ENCODE results near the gene DCLK3. TPM values are rescaled to one million over a fixed set of nuclear protein-coding genes. Genes with fewer than 3 reads are reported as not detected.

The DCLK3 gene
- total RNA-seq, 1 experiment from 2014 or later = 0.06 TPM

DNA sequence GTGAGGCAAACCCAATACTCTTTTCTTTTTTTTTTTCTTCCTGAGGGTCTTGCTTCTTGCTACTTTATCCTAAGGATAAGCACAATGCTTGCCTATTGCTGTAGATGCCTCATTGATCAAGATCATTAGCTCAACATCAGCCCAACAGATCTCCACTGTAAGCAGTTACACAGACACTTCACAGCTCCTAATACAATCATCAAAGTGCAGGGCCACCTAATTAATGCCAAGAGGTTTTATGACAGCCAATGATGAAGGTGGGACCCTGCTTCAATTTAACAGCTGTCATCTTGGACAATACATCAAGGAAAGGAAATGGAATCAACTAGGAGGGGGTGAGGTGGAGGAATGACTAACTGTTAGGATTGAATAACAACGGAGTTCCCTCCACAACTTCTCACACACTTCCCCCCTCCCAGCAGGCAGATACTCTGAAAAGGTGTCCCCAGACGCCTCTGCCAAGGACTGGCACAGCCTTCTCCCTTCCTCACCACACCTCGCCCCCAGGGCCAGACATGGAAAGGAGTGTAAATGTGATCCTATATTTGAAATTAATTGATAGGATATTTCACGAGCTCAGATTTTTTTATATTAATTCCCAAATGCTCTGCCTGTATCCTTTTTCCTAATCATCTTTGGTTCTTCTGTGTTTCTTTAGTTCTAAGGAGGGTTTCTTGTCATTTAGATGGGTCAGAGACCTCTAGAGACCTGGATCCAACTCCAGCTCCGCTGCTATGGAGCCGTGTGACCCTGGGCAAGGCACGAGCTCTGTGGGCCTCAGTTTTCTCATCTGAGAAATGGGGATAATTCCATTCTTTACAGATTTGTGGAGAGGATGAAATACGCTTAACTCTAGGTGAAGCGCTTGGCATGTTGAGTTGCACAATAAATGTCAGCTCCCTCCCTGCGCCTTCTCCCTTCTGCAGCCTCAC is 1.2 kb downstream of the DCLK3 start:
- H3K4me3 ChIP-seq (ENCODE audit: low read depth, low read length, poor library complexity, severe bottlenecking) = peak overlapping the region; percentile 43
- BruUV-seq (replicated peaks) = no TSS peak
- peaks cover 4% of the 10 kb centered on the region for H3K4me1 ChIP-seq (ENCODE audit: insufficient read depth, low read length, poor library complexity, severe bottlenecking)
- H3K27me3 ChIP-seq (replicated peaks; ENCODE audit: insufficient read depth, low read depth, low read length, poor library complexity) = peaks cover 70% of the 10 kb centered on the region
- intact Hi-C loops (cut with micrococcal nuclease; ENCODE audit: unreplicated experiment) = no loop called here
- POLR2A ChIA-PET (ENCODE audit: low non-redundant PET) = no interaction called here
- TF ChIP-seq CTCF (conservative IDR thresholded peaks at IDR 0.05; ENCODE audit: low read depth, low read length) = no peak
- TF ChIP-seq EZH2 (IDR thresholded peaks at IDR 0.05; ENCODE audit: borderline replicate concordance, low read depth, low read length, poor library complexity, severe bottlenecking) = no peak
- DNase-seq (ENCODE audit: low spot score) = no peak
- no peak overlapping the region for H3K27ac ChIP-seq (ENCODE audit: low read depth, low read length, poor library complexity, severe bottlenecking)
- H3K9me3 ChIP-seq (ENCODE audit: low read depth, low read length, poor library complexity, severe bottlenecking) = no peaks in the 10 kb centered on the region
- no peaks in the 10 kb centered on the region for H3K36me3 ChIP-seq (ENCODE audit: insufficient read depth, low read length, poor library complexity, severe bottlenecking)
- CTCF ChIA-PET = no interaction called here

DNA sequence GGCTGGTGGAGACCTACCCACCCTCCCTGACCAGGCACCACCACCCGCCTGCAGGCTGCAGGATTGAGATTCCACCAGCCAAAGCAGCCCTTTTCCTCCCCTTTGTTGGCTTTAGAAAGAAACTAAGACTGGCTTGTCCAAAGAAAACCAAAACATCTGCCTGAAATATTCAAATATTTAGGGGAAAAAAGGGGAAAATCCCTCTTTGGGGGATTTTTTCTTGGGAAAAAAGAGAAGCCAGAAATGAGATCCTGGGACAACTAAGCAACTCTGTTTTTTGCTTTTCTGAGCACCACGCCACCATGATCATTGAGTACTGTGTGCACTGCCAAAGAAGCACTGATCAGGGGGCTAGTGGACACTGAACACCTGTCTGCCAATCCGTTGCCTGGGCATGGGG is 2.6 kb downstream of the DCLK3 start:
- H3K27me3 ChIP-seq (replicated peaks; ENCODE audit: insufficient read depth, low read depth, low read length, poor library complexity) = peaks cover 65% of the 10 kb centered on the region
- TF ChIP-seq CTCF (conservative IDR thresholded peaks at IDR 0.05; ENCODE audit: low read depth, low read length) = no peak
- no peak for TF ChIP-seq EZH2 (IDR thresholded peaks at IDR 0.05; ENCODE audit: borderline replicate concordance, low read depth, low read length, poor library complexity, severe bottlenecking)
- H3K4me3 ChIP-seq (ENCODE audit: low read depth, low read length, poor library complexity, severe bottlenecking) = no peak overlapping the region
- intact Hi-C loops (cut with micrococcal nuclease; ENCODE audit: unreplicated experiment) = no loop called here
- peaks cover 4% of the 10 kb centered on the region for H3K4me1 ChIP-seq (ENCODE audit: insufficient read depth, low read length, poor library complexity, severe bottlenecking)
- ChIA-PET CTCF (no interaction called here), POLR2A (ENCODE audit: low non-redundant PET) (no interaction called here)
- no peaks in the 10 kb centered on the region for H3K36me3 ChIP-seq (ENCODE audit: insufficient read depth, low read length, poor library complexity, severe bottlenecking)
- H3K27ac ChIP-seq (ENCODE audit: low read depth, low read length, poor library complexity, severe bottlenecking) = no peak overlapping the region
- BruUV-seq (replicated peaks) = no TSS peak
- DNase-seq (ENCODE audit: low spot score) = no peak
- no peaks in the 10 kb centered on the region for H3K9me3 ChIP-seq (ENCODE audit: low read depth, low read length, poor library complexity, severe bottlenecking)

DNA sequence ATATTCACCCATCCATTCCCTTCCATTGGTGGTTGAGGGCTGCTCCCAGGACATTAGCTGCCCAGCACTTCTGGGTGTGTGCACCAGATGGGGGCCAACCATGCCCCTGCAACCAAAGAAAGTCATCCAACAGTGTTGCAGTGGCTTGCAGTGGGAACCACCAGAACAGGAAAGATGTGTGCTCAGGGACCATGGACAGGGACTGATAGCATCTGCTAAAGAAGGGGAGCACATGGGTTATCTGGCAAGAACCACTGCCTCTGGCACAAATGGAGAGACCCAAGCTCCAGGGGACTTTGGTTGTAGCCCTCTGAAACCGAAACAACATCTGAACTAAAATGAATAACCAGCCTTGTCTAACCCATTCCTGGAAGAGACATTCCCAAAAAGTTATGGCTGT is 8.1 kb downstream of the DCLK3 start:
- TF ChIP-seq CTCF (conservative IDR thresholded peaks at IDR 0.05; ENCODE audit: low read depth, low read length) (no peak), EZH2 (IDR thresholded peaks at IDR 0.05; ENCODE audit: borderline replicate concordance, low read depth, low read length, poor library complexity, severe bottlenecking) (no peak)
- H3K4me1 ChIP-seq (ENCODE audit: insufficient read depth, low read length, poor library complexity, severe bottlenecking) = no peaks in the 10 kb centered on the region
- H3K4me3 ChIP-seq (ENCODE audit: low read depth, low read length, poor library complexity, severe bottlenecking) = no peak overlapping the region
- peaks cover 24% of the 10 kb centered on the region for H3K27me3 ChIP-seq (replicated peaks; ENCODE audit: insufficient read depth, low read depth, low read length, poor library complexity)
- POLR2A ChIA-PET (ENCODE audit: low non-redundant PET) = no interaction called here
- H3K36me3 ChIP-seq (ENCODE audit: insufficient read depth, low read length, poor library complexity, severe bottlenecking) = no peaks in the 10 kb centered on the region
- no TSS peak for BruUV-seq (replicated peaks)
- intact Hi-C loops (cut with micrococcal nuclease; ENCODE audit: unreplicated experiment) = no loop called here
- CTCF ChIA-PET = no interaction called here
- H3K9me3 ChIP-seq (ENCODE audit: low read depth, low read length, poor library complexity, severe bottlenecking) = no peaks in the 10 kb centered on the region
- DNase-seq (ENCODE audit: low spot score) = no peak
- H3K27ac ChIP-seq (ENCODE audit: low read depth, low read length, poor library complexity, severe bottlenecking) = no peak overlapping the region
